ENCODE results near the gene COL11A2. TPM values are rescaled to one million over a fixed set of nuclear protein-coding genes. Genes with fewer than 3 reads are reported as not detected.
A peak's percentile ranks its signal among the peaks of the same experiment; 100 is the strongest.

Gene COL11A2
- polyA plus RNA-seq, 1 donor, result 5.3 TPM

- no peak for DNase-seq
- no CpG with 5 or more reads among the region's 11 CpGs for WGBS (ENCODE audit: insufficient coverage, low lambda C conversion rate)
These were observed 21.0 kb downstream of the COL11A2 start for GRCh38 chr6:33171016-33171879.

GRCh38 chr6:33170176-33171015, 21.9 kb downstream of the COL11A2 start:
- peaks cover 24% of the 10 kb centered on the region for H3K4me1 ChIP-seq (ENCODE audit: control insufficient read depth, insufficient read depth, low read length)
- H3K9me3 ChIP-seq (ENCODE audit: control insufficient read depth, low read depth, low read length), result no peaks in the 10 kb centered on the region
- no peaks in the 10 kb centered on the region for H3K27me3 ChIP-seq (ENCODE audit: control insufficient read depth, insufficient read depth, low read length)
- no CpG with 5 or more reads among the region's 9 CpGs for WGBS (ENCODE audit: insufficient coverage, low lambda C conversion rate)
- H3K36me3 ChIP-seq (ENCODE audit: control insufficient read depth, insufficient read depth, low read length), result no peaks in the 10 kb centered on the region
- H3K27ac ChIP-seq (ENCODE audit: low read length), result no peak overlapping the region
- H3K4me3 ChIP-seq (ENCODE audit: low read length), result no peak overlapping the region
- peak in 1 of 2 donors; percentile 69 for DNase-seq

More at GRCh38 chr6:33171016-33171879, 21.0 kb downstream of the COL11A2 start:
- Histone ChIP-seq H3K27ac (ENCODE audit: low read length) (no peak overlapping the region), H3K27me3 (ENCODE audit: control insufficient read depth, insufficient read depth, low read length) (no peaks in the 10 kb centered on the region), H3K4me3 (ENCODE audit: low read length) (no peak overlapping the region), H3K36me3 (ENCODE audit: control insufficient read depth, insufficient read depth, low read length) (no peaks in the 10 kb centered on the region), H3K9me3 (ENCODE audit: control insufficient read depth, low read depth, low read length) (no peaks in the 10 kb centered on the region), H3K4me1 (ENCODE audit: control insufficient read depth, insufficient read depth, low read length) (peaks cover 24% of the 10 kb centered on the region)

GRCh38 chr6:33169291-33170175, 22.7 kb downstream of the COL11A2 start:
- Histone ChIP-seq H3K4me1 (ENCODE audit: control insufficient read depth, insufficient read depth, low read length) (peaks cover 24% of the 10 kb centered on the region), H3K36me3 (ENCODE audit: control insufficient read depth, insufficient read depth, low read length) (no peaks in the 10 kb centered on the region), H3K4me3 (ENCODE audit: low read length) (no peak overlapping the region), H3K27me3 (ENCODE audit: control insufficient read depth, insufficient read depth, low read length) (no peaks in the 10 kb centered on the region), H3K9me3 (ENCODE audit: control insufficient read depth, low read depth, low read length) (no peaks in the 10 kb centered on the region), H3K27ac (ENCODE audit: low read length) (no peak overlapping the region)
- no peak for DNase-seq
- WGBS (ENCODE audit: insufficient coverage, low lambda C conversion rate), result no CpG with 5 or more reads among the region's 10 CpGs

- no CpG with 5 or more reads among the region's 5 CpGs for WGBS (ENCODE audit: insufficient coverage, low lambda C conversion rate)
- Histone ChIP-seq H3K27me3 (ENCODE audit: control insufficient read depth, insufficient read depth, low read length) (no peaks in the 10 kb centered on the region), H3K9me3 (ENCODE audit: control insufficient read depth, low read depth, low read length) (no peaks in the 10 kb centered on the region), H3K36me3 (ENCODE audit: control insufficient read depth, insufficient read depth, low read length) (no peaks in the 10 kb centered on the region), H3K27ac (ENCODE audit: low read length) (no peak overlapping the region), H3K4me3 (ENCODE audit: low read length) (no peak overlapping the region), H3K4me1 (ENCODE audit: control insufficient read depth, insufficient read depth, low read length) (peaks cover 17% of the 10 kb centered on the region)
- no peak for DNase-seq
These were observed 23.6 kb downstream of the COL11A2 start for GRCh38 chr6:33168639-33169038.

- Histone ChIP-seq H3K27me3 (ENCODE audit: control insufficient read depth, insufficient read depth, low read length) (no peaks in the 10 kb centered on the region), H3K36me3 (ENCODE audit: control insufficient read depth, insufficient read depth, low read length) (no peaks in the 10 kb centered on the region), H3K4me3 (ENCODE audit: low read length) (no peak overlapping the region), H3K9me3 (ENCODE audit: control insufficient read depth, low read depth, low read length) (no peaks in the 10 kb centered on the region), H3K27ac (ENCODE audit: low read length) (no peak overlapping the region), H3K4me1 (ENCODE audit: control insufficient read depth, insufficient read depth, low read length) (peaks cover 13% of the 10 kb centered on the region)
- no CpG with 5 or more reads among the region's 6 CpGs for WGBS (ENCODE audit: insufficient coverage, low lambda C conversion rate)
- DNase-seq, result no peak
These were observed 24.0 kb downstream of the COL11A2 start for GRCh38 chr6:33168284-33168601.

- DNase-seq, result no peak
- H3K4me3 ChIP-seq (ENCODE audit: low read length), result no peak overlapping the region
- peaks cover 7% of the 10 kb centered on the region for H3K4me1 ChIP-seq (ENCODE audit: control insufficient read depth, insufficient read depth, low read length)
- no peak overlapping the region for H3K27ac ChIP-seq (ENCODE audit: low read length)
- WGBS (ENCODE audit: insufficient coverage, low lambda C conversion rate), result no CpG with 5 or more reads among the region's 19 CpGs
- no peaks in the 10 kb centered on the region for H3K27me3 ChIP-seq (ENCODE audit: control insufficient read depth, insufficient read depth, low read length)
- no peaks in the 10 kb centered on the region for H3K36me3 ChIP-seq (ENCODE audit: control insufficient read depth, insufficient read depth, low read length)
- no peaks in the 10 kb centered on the region for H3K9me3 ChIP-seq (ENCODE audit: control insufficient read depth, low read depth, low read length)
These were observed 24.6 kb downstream of the COL11A2 start for GRCh38 chr6:33167374-33168283.

GRCh38 chr6:33166811-33167210, 25.5 kb downstream of the COL11A2 start:
- Histone ChIP-seq H3K27me3 (ENCODE audit: control insufficient read depth, insufficient read depth, low read length) (no peaks in the 10 kb centered on the region), H3K9me3 (ENCODE audit: control insufficient read depth, low read depth, low read length) (peaks cover 2% of the 10 kb centered on the region), H3K36me3 (ENCODE audit: control insufficient read depth, insufficient read depth, low read length) (no peaks in the 10 kb centered on the region), H3K27ac (ENCODE audit: low read length) (no peak overlapping the region), H3K4me3 (ENCODE audit: low read length) (no peak overlapping the region), H3K4me1 (ENCODE audit: control insufficient read depth, insufficient read depth, low read length) (peaks cover 2% of the 10 kb centered on the region)
- DNase-seq, result no peak
- no CpG with 5 or more reads among the region's 7 CpGs for WGBS (ENCODE audit: insufficient coverage, low lambda C conversion rate)

- Histone ChIP-seq H3K27me3 (ENCODE audit: control insufficient read depth, insufficient read depth, low read length) (no peaks in the 10 kb centered on the region), H3K4me1 (ENCODE audit: control insufficient read depth, insufficient read depth, low read length) (peaks cover 4% of the 10 kb centered on the region), H3K36me3 (ENCODE audit: control insufficient read depth, insufficient read depth, low read length) (no peaks in the 10 kb centered on the region), H3K27ac (ENCODE audit: low read length) (no peak overlapping the region), H3K4me3 (ENCODE audit: low read length) (no peak overlapping the region), H3K9me3 (ENCODE audit: control insufficient read depth, low read depth, low read length) (peaks cover 2% of the 10 kb centered on the region)
- no CpG with 5 or more reads among the region's 6 CpGs for WGBS (ENCODE audit: insufficient coverage, low lambda C conversion rate)
- no peak for DNase-seq
These were observed 25.9 kb downstream of the COL11A2 start for GRCh38 chr6:33166363-33166762.

- Histone ChIP-seq H3K27me3 (ENCODE audit: control insufficient read depth, insufficient read depth, low read length) (no peaks in the 10 kb centered on the region), H3K4me3 (ENCODE audit: low read length) (no peak overlapping the region), H3K4me1 (ENCODE audit: control insufficient read depth, insufficient read depth, low read length) (peaks cover 4% of the 10 kb centered on the region), H3K9me3 (ENCODE audit: control insufficient read depth, low read depth, low read length) (peaks cover 2% of the 10 kb centered on the region), H3K27ac (ENCODE audit: low read length) (no peak overlapping the region), H3K36me3 (ENCODE audit: control insufficient read depth, insufficient read depth, low read length) (no peaks in the 10 kb centered on the region)
- no CpG with 5 or more reads among the region's 17 CpGs for WGBS (ENCODE audit: insufficient coverage, low lambda C conversion rate)
- DNase-seq, result no peak
These were observed 26.5 kb downstream of the COL11A2 start for GRCh38 chr6:33165581-33166258.
